Measurements from ENCODE around the gene CISTR.

DNA sequence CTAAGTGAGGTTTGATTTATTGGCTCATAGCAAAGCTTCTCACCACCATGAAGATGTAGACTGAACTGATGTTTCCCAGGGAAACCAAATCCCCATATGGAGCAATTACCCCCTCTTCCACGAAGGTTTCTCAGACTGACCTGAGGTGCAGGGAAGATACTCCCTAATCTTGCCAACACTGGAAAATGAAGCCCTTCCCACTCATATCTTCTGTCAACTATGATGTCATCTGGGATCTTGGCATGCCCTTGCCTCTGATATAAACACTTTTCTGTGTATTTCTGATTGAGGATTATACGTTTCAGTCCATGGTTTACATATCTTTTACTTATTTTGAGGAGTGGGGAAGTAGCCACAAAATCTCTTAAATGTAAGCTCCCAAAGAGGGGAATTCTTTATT is 14.1 kb upstream of the CISTR start:
- TF ChIP-seq POLR2A (IDR thresholded peaks at IDR 0.05) = no peak
- TF ChIP-seq, protein P1, sequence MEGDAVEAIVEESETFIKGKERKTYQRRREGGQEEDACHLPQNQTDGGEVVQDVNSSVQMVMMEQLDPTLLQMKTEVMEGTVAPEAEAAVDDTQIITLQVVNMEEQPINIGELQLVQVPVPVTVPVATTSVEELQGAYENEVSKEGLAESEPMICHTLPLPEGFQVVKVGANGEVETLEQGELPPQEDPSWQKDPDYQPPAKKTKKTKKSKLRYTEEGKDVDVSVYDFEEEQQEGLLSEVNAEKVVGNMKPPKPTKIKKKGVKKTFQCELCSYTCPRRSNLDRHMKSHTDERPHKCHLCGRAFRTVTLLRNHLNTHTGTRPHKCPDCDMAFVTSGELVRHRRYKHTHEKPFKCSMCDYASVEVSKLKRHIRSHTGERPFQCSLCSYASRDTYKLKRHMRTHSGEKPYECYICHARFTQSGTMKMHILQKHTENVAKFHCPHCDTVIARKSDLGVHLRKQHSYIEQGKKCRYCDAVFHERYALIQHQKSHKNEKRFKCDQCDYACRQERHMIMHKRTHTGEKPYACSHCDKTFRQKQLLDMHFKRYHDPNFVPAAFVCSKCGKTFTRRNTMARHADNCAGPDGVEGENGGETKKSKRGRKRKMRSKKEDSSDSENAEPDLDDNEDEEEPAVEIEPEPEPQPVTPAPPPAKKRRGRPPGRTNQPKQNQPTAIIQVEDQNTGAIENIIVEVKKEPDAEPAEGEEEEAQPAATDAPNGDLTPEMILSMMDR (IDR thresholded peaks at IDR 0.05 in 4 of 5, conservative IDR thresholded peaks at IDR 0.05 in 1 of 5) = no peak
